Measurements from ENCODE around the gene GSG1L. TPM values are rescaled to one million over a fixed set of nuclear protein-coding genes. Genes with fewer than 3 reads are reported as not detected.

The GSG1L gene
- total and polyA plus RNA-seq, 2 of the 13 experiments (the other 11 are each of a cell fraction or from before 2014, with no cell fraction given) = not detected

DNA sequence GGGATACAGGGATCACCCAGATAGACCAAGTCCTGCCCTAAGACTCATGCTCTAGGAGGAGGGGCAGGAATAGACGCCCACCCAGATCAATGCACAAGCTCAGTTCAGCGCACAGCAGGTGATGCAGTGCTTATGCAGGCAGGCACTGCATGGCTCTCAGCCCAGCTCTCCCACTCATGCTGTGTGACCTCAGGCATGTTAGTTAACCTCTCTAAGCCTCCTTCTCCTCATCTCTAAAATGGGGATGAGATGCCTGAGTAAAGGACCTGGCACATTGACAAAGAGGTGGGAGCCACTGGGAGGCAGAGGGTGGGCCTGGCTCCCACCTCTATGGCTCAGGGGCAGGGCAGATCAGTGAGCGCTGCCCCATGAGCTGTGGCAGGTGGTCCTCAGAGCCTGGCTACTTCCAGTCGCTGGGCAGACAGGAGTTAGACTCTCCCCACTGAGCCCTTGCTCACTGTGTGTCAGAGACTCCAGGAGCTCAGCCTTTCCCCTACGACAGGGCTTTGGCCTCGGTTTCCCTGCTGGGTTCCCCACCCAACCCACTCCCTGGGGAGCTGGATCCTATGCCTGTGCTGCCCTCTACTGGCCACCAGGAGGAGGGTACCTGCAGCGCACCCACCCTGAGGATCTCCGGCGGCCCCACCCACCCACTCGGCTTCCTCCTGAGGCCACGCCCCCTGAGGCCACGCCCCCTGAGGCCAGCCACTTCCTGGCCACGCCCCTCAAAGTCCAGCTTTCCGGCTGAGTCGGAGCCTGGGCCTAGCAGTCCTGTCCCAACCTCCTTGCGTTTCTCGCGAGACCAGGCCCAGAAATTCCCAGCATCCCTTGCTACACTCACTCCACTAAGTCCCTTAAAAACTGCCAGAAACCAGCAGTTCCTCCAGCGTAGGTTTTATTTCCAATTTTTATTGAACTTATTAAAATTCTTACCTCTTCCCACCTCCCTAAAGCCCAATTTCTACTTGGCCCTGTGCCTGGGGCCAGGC is 196.1 kb downstream of the GSG1L start (continued):
- no peak for TF ChIP-seq CCAR2 (optimal IDR thresholded peaks at IDR 0.05; ENCODE audit: low read depth, low read length)
- TF ChIP-seq PCBP2 (optimal IDR thresholded peaks at IDR 0.05; ENCODE audit: low read depth, low read length, poor library complexity, severe bottlenecking) = no peak
- no peak for TF ChIP-seq FOSL1 (CRISPR knock-in tag; IDR thresholded peaks at IDR 0.05; ENCODE audit: borderline replicate concordance)
- TF ChIP-seq ZNF879 (CRISPR knock-in tag; IDR thresholded peaks at IDR 0.05) = no peak
- TF ChIP-seq SOX5 (CRISPR knock-in tag; IDR thresholded peaks at IDR 0.05; ENCODE audit: borderline replicate concordance) = no peak
- no peak for TF ChIP-seq ZNF33A (CRISPR knock-in tag; IDR thresholded peaks at IDR 0.05; ENCODE audit: borderline replicate concordance)
- no peak for TF ChIP-seq RAD51 (IDR thresholded peaks at IDR 0.05; ENCODE audit: borderline replicate concordance)
- TF ChIP-seq ZNF605 (CRISPR knock-in tag; IDR thresholded peaks at IDR 0.05) = peak; percentile 52; the same call in 1 of the 2 replicates
- no peak for TF ChIP-seq ATM (IDR thresholded peaks at IDR 0.05; ENCODE audit: borderline replicate concordance)
- TF ChIP-seq ZNF383 (CRISPR knock-in tag; IDR thresholded peaks at IDR 0.05; ENCODE audit: borderline replicate concordance) = no peak
- no peak for TF ChIP-seq NCOA2 (CRISPR knock-in tag; IDR thresholded peaks at IDR 0.05)
- peak; percentile 50; the same call in 1 of the 2 replicates for TF ChIP-seq KDM2A (CRISPR knock-in tag; IDR thresholded peaks at IDR 0.05; ENCODE audit: borderline replicate concordance, low read depth)
- no peak for TF ChIP-seq ZNF503 (CRISPR knock-in tag; IDR thresholded peaks at IDR 0.05)
- no peak for TF ChIP-seq CEBPZ (IDR thresholded peaks at IDR 0.05; ENCODE audit: low read length)
- TF ChIP-seq U2AF2 (IDR thresholded peaks at IDR 0.05; ENCODE audit: low read depth, low read length) = no peak
- TF ChIP-seq SMC3 (IDR thresholded peaks at IDR 0.05; ENCODE audit: low read length) = no peak
- TF ChIP-seq, protein P1, sequence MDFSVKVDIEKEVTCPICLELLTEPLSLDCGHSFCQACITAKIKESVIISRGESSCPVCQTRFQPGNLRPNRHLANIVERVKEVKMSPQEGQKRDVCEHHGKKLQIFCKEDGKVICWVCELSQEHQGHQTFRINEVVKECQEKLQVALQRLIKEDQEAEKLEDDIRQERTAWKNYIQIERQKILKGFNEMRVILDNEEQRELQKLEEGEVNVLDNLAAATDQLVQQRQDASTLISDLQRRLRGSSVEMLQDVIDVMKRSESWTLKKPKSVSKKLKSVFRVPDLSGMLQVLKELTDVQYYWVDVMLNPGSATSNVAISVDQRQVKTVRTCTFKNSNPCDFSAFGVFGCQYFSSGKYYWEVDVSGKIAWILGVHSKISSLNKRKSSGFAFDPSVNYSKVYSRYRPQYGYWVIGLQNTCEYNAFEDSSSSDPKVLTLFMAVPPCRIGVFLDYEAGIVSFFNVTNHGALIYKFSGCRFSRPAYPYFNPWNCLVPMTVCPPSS (IDR thresholded peaks at IDR 0.05) = no peak
- no peak for TF ChIP-seq ZNF773 (CRISPR knock-in tag; IDR thresholded peaks at IDR 0.05; ENCODE audit: borderline replicate concordance)
- TF ChIP-seq, protein P2, sequence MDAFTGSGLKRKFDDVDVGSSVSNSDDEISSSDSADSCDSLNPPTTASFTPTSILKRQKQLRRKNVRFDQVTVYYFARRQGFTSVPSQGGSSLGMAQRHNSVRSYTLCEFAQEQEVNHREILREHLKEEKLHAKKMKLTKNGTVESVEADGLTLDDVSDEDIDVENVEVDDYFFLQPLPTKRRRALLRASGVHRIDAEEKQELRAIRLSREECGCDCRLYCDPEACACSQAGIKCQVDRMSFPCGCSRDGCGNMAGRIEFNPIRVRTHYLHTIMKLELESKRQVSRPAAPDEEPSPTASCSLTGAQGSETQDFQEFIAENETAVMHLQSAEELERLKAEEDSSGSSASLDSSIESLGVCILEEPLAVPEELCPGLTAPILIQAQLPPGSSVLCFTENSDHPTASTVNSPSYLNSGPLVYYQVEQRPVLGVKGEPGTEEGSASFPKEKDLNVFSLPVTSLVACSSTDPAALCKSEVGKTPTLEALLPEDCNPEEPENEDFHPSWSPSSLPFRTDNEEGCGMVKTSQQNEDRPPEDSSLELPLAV (CRISPR knock-in tag; conservative IDR thresholded peaks at IDR 0.05; ENCODE audit: low read depth) = no peak
- no peak for TF ChIP-seq DR1 (CRISPR knock-in tag; IDR thresholded peaks at IDR 0.05)
- no peak for TF ChIP-seq NFYB (CRISPR knock-in tag; IDR thresholded peaks at IDR 0.05)
- no peak for TF ChIP-seq ZNF335 (CRISPR knock-in tag; IDR thresholded peaks at IDR 0.05)

Measured in HepG2 (cell line).